ENCODE measurements around the gene LGALS7. TPM values are rescaled to one million over a fixed set of nuclear protein-coding genes. Genes with fewer than 3 reads are reported as not detected.

The LGALS7 gene
- total RNA-seq, 1 experiment from 2014 or later: not detected

DNA sequence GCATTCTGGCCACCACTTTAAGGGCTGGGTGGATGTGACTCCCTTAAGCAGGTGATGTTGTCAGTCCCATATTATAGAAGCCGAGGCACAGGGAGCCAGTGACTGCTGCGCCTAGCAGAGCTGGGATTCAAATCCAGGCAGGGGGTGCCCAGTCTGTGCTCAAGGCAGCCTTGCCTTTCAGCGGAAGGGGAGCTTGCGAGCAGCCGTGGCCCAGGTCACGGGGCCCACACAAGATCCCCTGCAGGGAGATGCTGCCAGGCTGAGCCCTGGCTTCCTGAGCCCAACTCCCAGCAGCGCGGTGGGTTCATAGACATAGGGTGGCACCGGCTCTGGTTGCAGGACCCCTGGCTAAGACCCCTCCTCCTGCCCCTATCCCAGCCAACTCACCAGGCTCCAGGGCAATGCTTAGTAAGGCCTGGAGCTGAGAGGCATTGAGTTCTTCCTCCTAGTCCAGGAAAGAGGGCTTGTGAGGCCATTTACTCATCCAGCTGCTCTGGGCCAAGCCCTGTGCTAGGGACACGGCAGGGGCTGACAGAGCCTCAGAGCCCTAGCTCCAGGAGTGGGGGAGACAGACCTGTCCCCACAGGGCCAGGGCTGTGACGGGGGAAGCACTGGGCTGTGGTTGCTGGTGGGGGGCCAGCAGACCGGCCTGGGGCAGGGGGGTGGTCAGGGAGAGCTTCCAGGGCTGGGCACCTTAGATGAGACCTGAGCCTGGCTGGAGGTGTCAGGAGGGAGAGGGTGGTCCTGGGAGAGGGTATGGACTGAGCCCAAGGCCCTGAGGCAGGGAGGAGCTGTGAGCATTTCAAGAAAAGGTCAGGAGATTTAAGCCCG is 38.7 kb downstream of the LGALS7 start:
- ChIA-PET CTCF (interaction anchor here (0.6 to 2.2 kb wide), 7 partner anchors 11 to 206 kb away, joined by 3 to 7 read pairs (median 5); partner anchors contain the start of genes MRPS12 and SARS2), POLR2A (interaction anchor here (0.6 to 1.5 kb wide), 11 partner anchors 13 to 558 kb away, joined by 3 to 8 read pairs (median 3); no protein-coding TSS in a partner anchor)
- H3K36me3 ChIP-seq (ENCODE audit: control insufficient read depth, insufficient read depth, low read length): peaks cover 16% of the 10 kb centered on the region
- TF ChIP-seq POLR2AphosphoS5 (IDR thresholded peaks at IDR 0.05; ENCODE audit: low read depth, low read length): peak; percentile 77
- TF ChIP-seq, protein P1, sequence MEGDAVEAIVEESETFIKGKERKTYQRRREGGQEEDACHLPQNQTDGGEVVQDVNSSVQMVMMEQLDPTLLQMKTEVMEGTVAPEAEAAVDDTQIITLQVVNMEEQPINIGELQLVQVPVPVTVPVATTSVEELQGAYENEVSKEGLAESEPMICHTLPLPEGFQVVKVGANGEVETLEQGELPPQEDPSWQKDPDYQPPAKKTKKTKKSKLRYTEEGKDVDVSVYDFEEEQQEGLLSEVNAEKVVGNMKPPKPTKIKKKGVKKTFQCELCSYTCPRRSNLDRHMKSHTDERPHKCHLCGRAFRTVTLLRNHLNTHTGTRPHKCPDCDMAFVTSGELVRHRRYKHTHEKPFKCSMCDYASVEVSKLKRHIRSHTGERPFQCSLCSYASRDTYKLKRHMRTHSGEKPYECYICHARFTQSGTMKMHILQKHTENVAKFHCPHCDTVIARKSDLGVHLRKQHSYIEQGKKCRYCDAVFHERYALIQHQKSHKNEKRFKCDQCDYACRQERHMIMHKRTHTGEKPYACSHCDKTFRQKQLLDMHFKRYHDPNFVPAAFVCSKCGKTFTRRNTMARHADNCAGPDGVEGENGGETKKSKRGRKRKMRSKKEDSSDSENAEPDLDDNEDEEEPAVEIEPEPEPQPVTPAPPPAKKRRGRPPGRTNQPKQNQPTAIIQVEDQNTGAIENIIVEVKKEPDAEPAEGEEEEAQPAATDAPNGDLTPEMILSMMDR (IDR thresholded peaks at IDR 0.05): no peak
- TF ChIP-seq TCF7L2 (IDR thresholded peaks at IDR 0.05; ENCODE audit: low read depth, low read length): peak; percentile 59
- TF ChIP-seq, protein P2, sequence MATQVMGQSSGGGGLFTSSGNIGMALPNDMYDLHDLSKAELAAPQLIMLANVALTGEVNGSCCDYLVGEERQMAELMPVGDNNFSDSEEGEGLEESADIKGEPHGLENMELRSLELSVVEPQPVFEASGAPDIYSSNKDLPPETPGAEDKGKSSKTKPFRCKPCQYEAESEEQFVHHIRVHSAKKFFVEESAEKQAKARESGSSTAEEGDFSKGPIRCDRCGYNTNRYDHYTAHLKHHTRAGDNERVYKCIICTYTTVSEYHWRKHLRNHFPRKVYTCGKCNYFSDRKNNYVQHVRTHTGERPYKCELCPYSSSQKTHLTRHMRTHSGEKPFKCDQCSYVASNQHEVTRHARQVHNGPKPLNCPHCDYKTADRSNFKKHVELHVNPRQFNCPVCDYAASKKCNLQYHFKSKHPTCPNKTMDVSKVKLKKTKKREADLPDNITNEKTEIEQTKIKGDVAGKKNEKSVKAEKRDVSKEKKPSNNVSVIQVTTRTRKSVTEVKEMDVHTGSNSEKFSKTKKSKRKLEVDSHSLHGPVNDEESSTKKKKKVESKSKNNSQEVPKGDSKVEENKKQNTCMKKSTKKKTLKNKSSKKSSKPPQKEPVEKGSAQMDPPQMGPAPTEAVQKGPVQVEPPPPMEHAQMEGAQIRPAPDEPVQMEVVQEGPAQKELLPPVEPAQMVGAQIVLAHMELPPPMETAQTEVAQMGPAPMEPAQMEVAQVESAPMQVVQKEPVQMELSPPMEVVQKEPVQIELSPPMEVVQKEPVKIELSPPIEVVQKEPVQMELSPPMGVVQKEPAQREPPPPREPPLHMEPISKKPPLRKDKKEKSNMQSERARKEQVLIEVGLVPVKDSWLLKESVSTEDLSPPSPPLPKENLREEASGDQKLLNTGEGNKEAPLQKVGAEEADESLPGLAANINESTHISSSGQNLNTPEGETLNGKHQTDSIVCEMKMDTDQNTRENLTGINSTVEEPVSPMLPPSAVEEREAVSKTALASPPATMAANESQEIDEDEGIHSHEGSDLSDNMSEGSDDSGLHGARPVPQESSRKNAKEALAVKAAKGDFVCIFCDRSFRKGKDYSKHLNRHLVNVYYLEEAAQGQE (IDR thresholded peaks at IDR 0.05; ENCODE audit: insufficient read depth in 1 of 2, low read depth in 2 of 2, low read length in 1 of 2): no peak
- TF ChIP-seq SIN3A (IDR thresholded peaks at IDR 0.05; ENCODE audit: borderline replicate concordance, insufficient read depth, low read depth, low read length): no peak
- ATAC-seq (peak; percentile 47), DNase-seq (ENCODE audit: low read depth, low spot score) (peak; percentile 83)
- intact Hi-C loops (cut with micrococcal nuclease; ENCODE audit: unreplicated experiment): loop anchor here (5.0 kb wide), 2 partner anchors 98 to 198 kb away; partner anchors contain the start of genes ECH1, MRPS12 and SARS2
- peaks cover 57% of the 10 kb centered on the region for H3K4me1 ChIP-seq (ENCODE audit: control insufficient read depth, insufficient read depth, low read length)
- no TSS peak for BruUV-seq (replicated peaks)
- no peaks in the 10 kb centered on the region for H3K27me3 ChIP-seq (ENCODE audit: control insufficient read depth, insufficient read depth, low read length)
- in situ Hi-C loops (cut with HindIII; ENCODE audit: low pct_unique_long_range_greater_than_20kb, low sequenced_read_pairs): no loop called here
- peak overlapping the region; percentile 37 to 54 for H3K4me3 ChIP-seq (ENCODE audit: low read depth in 2 of 2, low read length in 2 of 2)
- H3K9me3 ChIP-seq (ENCODE audit: control insufficient read depth, insufficient read depth, low read depth, low read length): no peaks in the 10 kb centered on the region
- H3K27ac ChIP-seq (ENCODE audit: low read length): peak overlapping the region; percentile 93

DNA sequence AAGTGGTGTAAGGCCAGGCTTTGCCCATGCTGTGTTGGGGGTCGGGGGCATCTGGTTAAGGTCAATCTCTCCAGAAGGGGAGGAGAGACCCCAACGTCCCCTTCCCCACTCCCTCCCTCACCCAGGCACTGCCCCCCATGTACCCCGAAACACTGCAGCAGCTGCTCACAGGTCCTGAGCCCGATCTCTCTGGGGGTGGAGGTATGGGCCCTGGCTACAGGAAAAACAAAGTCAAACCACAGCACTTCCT is 39.2 kb downstream of the LGALS7 start:
- TF ChIP-seq POLR2AphosphoS5 (IDR thresholded peaks at IDR 0.05; ENCODE audit: low read depth, low read length) (no peak), TCF7L2 (IDR thresholded peaks at IDR 0.05; ENCODE audit: low read depth, low read length) (no peak), SIN3A (IDR thresholded peaks at IDR 0.05; ENCODE audit: borderline replicate concordance, insufficient read depth, low read depth, low read length) (no peak)
- TF ChIP-seq, protein P2 (IDR thresholded peaks at IDR 0.05; ENCODE audit: insufficient read depth in 1 of 2, low read depth in 2 of 2, low read length in 1 of 2): no peak
- TF ChIP-seq, protein P1 (IDR thresholded peaks at IDR 0.05): no peak
- Histone ChIP-seq H3K36me3 (ENCODE audit: control insufficient read depth, insufficient read depth, low read length) (peaks cover 20% of the 10 kb centered on the region), H3K9me3 (ENCODE audit: control insufficient read depth, insufficient read depth, low read depth, low read length) (no peaks in the 10 kb centered on the region), H3K27me3 (ENCODE audit: control insufficient read depth, insufficient read depth, low read length) (no peaks in the 10 kb centered on the region), H3K27ac (ENCODE audit: low read length) (peak overlapping the region; percentile 93), H3K4me1 (ENCODE audit: control insufficient read depth, insufficient read depth, low read length) (peaks cover 61% of the 10 kb centered on the region), H3K4me3 (ENCODE audit: low read depth in 2 of 2, low read length in 2 of 2) (peak overlapping the region; percentile 37 to 54)
- ChIA-PET POLR2A (interaction anchor here (0.6 to 1.5 kb wide), 6 partner anchors 14 to 190 kb away, joined by 3 to 5 read pairs (median 3); no protein-coding TSS in a partner anchor), CTCF (interaction anchor here (0.6 to 2.2 kb wide), 4 partner anchors 10 to 196 kb away, joined by 4 to 7 read pairs (median 6); partner anchors contain the start of genes MRPS12 and SARS2)
- intact Hi-C loops (cut with micrococcal nuclease; ENCODE audit: unreplicated experiment): loop anchor here (5.0 kb wide), 2 partner anchors 98 to 198 kb away; partner anchors contain the start of genes ECH1, MRPS12 and SARS2
- in situ Hi-C loops (cut with HindIII; ENCODE audit: low pct_unique_long_range_greater_than_20kb, low sequenced_read_pairs): no loop called here
- ATAC-seq (no peak), DNase-seq (ENCODE audit: low read depth, low spot score) (no peak)
- BruUV-seq (replicated peaks): no TSS peak
